Epithelial cell of umbilical artery (primary cell): Measurements from ENCODE around the gene RNF10. TPM values are rescaled to one million over a fixed set of nuclear protein-coding genes. Genes with fewer than 3 reads are reported as not detected.

ENCODE experiments used
- total RNA-seq: library from RNA; depleted of rRNA; stranded (reverse); fragments of >200 nt; gene quantifications from 2 replicates; pipeline ENCODE4 v1.2.3, GENCODE V29; 2014

RNF10 gene
- total RNA-seq = 67.5 and 107 TPM in 2 replicates

DNA sequence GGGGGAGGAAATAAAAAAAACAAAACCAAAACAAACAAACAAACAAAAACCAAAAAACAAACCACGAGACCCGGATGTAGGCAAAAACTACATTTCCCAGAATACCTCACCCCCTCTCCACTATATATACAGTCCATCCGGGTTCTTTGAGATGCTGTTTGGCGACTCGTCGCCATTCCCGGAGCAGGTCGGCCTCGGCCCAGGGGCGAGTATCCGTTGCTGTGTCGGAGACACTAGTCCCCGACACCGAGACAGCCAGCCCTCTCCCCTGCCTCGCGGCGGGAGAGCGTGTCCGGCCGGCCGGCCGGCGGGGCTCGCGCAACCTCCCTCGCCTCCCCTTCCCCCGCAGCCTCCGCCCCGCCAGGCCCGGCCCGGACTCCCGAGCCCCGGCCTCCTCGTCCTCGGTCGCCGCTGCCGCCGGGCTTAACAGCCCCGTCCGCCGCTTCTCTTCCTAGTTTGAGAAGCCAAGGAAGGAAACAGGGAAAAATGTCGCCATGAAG lies at the start of gene RNF10:
RNF10 (plus strand) TSS at position 154 of the 500 bp plus-strand sequence. CDS start 456 bp downstream, outside the sequence.

DNA sequence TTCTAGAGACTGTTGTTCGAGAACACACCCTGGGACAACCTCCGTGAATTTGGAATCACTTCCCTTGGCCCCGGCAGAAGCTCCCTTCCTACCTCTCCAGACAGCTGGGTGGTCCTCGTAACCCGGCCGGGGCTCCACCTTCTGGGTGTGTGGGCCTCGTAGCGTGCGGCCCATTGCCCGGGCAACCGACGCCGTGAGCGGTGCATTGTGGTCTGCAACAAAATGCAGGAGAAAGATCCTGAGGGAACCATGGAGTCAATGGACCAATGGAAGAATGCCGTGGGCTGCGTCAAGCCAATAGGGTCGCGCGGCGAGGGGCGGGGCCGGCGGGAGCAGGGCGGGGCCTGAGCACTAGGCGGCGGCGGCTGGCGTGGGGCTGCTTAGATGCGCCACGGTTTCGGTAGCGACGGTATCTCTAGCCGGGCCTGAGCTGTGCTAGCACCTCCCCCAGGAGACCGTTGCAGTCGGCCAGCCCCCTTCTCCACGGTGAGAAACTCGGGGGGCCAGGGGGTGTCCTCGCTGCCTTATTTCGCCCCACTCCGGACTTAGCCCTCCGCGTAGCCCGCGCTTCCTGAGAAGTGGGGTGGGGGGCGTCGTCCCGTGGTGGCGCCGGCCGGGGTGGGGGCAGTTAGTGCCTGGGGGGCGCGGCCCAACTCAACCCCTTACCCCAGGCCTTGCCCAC lies 38.3 kb upstream of the RNF10 start, which contains the start of gene DYNLL1:
DYNLL1 (plus strand) TSS at position 383 of the 682 bp plus-strand sequence. CDS start 309 bp downstream, outside the sequence.

DNA sequence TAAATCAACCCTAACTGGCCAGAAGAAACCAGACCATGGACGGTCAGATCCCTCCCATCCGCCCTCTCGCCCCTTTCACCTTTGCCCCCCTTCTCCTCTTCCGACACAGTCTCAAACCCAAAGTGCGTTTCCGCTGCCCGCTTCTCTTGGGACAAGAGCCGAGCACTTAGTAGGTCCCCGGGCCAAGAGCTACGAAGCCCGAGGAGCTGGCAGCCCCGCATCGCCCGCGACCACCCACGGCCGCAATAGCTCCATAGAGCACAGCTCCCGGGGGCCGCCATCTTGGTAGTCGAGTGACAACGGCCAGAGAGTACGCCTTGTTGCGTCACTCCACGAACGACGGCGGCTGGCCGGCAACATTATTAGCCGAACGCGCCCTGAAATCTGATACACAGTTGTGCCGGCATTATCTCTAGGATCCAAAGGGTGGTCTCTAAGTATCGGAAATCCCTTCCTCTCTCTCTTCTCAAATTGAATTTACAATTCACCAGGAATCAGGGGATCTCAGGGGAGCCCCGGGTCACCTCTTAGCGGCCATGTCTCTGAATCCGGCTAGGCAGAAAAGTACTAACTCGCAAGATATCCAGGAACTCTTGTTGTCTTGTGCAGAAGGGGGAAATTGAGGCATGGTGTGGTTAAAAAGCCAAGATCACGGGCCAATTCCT lies 5.2 kb upstream of the RNF10 start, which contains the start of gene COQ5:
COQ5 (minus strand) TSS at position 298 of the 665 bp plus-strand sequence; CDS start at position 281, 17 bp downstream.

DNA sequence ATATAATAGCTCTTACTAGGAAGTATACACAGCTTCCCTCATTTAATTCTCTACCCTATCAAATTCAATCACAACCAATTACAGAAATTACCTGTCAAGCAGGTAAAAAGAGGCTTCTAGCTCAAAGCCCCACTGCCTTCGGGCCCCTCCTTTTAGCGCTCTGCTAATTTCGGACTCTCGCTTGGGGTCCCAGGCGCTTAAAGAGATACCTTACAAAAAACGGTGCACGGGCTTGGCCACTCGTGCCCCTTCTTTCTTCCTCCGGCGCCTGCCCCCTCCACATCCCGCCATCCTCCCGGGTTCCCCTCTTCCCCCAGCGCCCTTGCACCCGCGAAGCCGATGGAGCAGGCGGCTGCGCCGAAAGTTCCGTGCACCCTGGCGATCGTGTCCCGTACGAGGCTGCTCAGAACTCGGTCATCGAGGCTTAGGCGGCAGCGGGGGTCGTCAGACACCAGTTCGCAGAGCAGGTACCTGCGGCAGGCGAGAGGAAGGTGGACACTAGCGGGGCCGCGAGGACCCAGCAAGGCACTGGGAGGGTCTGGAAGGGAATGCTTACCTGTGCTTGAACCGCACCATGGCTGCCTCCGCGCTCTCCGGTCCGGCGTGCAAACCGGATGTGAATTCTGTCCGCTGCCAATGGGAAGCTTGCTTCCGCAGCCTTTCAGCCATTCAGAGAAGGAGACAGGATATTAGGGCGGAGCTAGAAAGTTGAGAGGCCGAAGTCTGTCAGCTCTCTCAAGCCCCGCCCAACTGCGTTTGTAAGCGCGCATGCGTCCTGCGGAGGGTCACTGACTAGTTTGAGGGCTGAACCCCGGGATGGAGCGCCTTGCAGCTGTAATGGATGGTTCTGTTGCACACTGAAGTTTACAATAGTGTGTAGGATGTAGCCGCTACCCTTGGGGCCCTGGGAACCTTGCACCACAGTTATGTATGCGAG lies 46.9 kb downstream of the RNF10 start, which contains the start of gene POP5:
POP5 (minus strand) TSS at position 616 of the 937 bp plus-strand sequence; CDS start at position 576, 40 bp downstream.

Other genes with a start within 250 kb of the RNF10 start
- under 0.01 TPM in 2 replicates for gene RNU4-2, start 242.5 kb upstream of the RNF10 start, total RNA-seq
- under 0.01 TPM in 2 replicates for gene RNU4-1, start 241.1 kb upstream of the RNF10 start, total RNA-seq
- gene SIRT4, start 232.0 kb upstream of the RNF10 start, total RNA-seq = 1.3 and 2.6 TPM in 2 replicates
- not detected in 2 replicates for gene PLA2G1B, start 206.6 kb upstream of the RNF10 start, total RNA-seq
- not detected in 2 replicates for gene MSI1, start 165.2 kb upstream of the RNF10 start, total RNA-seq
- gene COX6A1, start 96.2 kb upstream of the RNF10 start, total RNA-seq = 374 and 634 TPM in 2 replicates
- 56.4 and 58.5 TPM in 2 replicates for gene TRIAP1, start 88.0 kb upstream of the RNF10 start, total RNA-seq
- gene GATC, start 87.9 kb upstream of the RNF10 start, total RNA-seq = 21.1 and 24.5 TPM in 2 replicates
- 337 and 355 TPM in 2 replicates for gene SRSF9, start 64.6 kb upstream of the RNF10 start, total RNA-seq
- 324 and 483 TPM in 2 replicates for gene DYNLL1, start 38.2 kb upstream of the RNF10 start, total RNA-seq
- gene COQ5, start 5.2 kb upstream of the RNF10 start, total RNA-seq = 34.8 and 51.8 TPM in 2 replicates
- gene POP5, start 47.0 kb downstream of the RNF10 start, total RNA-seq = 48.3 and 58.1 TPM in 2 replicates
- gene CABP1, start 106.3 kb downstream of the RNF10 start, total RNA-seq = not detected in 2 replicates
- gene MLEC, start 152.8 kb downstream of the RNF10 start, total RNA-seq = 82.2 and 82.5 TPM in 2 replicates
- 20.1 and 27.7 TPM in 2 replicates for gene UNC119B, start 176.1 kb downstream of the RNF10 start, total RNA-seq
- 13.6 and 15.2 TPM in 2 replicates for gene ACADS, start 191.5 kb downstream of the RNF10 start, total RNA-seq